Naive thymus-derived CD4-positive, alpha-beta T cell (primary cell): ENCODE results near the gene IFIT1. TPM values are rescaled to one million over a fixed set of nuclear protein-coding genes. Genes with fewer than 3 reads are reported as not detected.
A peak's percentile ranks its signal among the peaks of the same experiment; 100 is the strongest.

Source experiments
- ATAC-seq: fragments of 150-1000 bp; cut with Tn5 transposase; 2 replicates; pipeline ENCODE4 v1.10.0; 2021; ENCODE audit warnings: mild to moderate bottlenecking, moderate library complexity
- CTCF ChIA-PET: fragments of 350-600 bp; sonication (Branson Sonifier 250); formaldehyde crosslinking; loops from one replicate; lab custom pipeline; 2021; ENCODE audit warnings: antibody characterized with exemption; lab: Charles Lee
- POLR2A ChIA-PET: fragments of 350-600 bp; sonication (Branson Sonifier 250); formaldehyde crosslinking; loops from one replicate; lab custom pipeline; 2021; ENCODE audit warnings: antibody characterized with exemption, inconsistent platforms; lab: Charles Lee
- DNase-seq, 9 donors: peaks; one replicate each; pipeline versions ENCODE4 v3.0.0 to v3.0.0-alpha.2; 2020 to 2022; ENCODE audit warnings: mixed read lengths in 1 of 9
- H3K27ac ChIP-seq: one replicate; pipeline ENCODE4 v1.7.0; 2013; ENCODE audit warnings: mild to moderate bottlenecking, low read depth, low read length, moderate library complexity
- H3K27me3 ChIP-seq, 2 donors: one replicate each; pipeline ENCODE4 v1.7.0; 2013; ENCODE audit warnings: low read length in 2 of 2, mild to moderate bottlenecking in 2 of 2, moderate library complexity in 2 of 2; ENCODE audit not compliant: control insufficient read depth in 2 of 2, insufficient read depth in 2 of 2
- H3K36me3 ChIP-seq, 3 experiments: 1 replicate in 2 of 3; 2 replicates in 1 of 3; pipeline ENCODE4 v1.7.0; 2013; ENCODE audit warnings: low read length in 3 of 3, mild to moderate bottlenecking in 3 of 3, moderate library complexity in 1 of 3; ENCODE audit not compliant: insufficient read depth in 3 of 3, control insufficient read depth in 2 of 3
- H3K4me1 ChIP-seq, 2 donors: one replicate each; pipeline ENCODE4 v1.7.0; 2013; ENCODE audit warnings: low read length in 2 of 2, mild to moderate bottlenecking in 2 of 2, moderate library complexity in 1 of 2; ENCODE audit not compliant: control insufficient read depth in 2 of 2, insufficient read depth in 2 of 2
- H3K4me3 ChIP-seq: 2 replicates; pipeline ENCODE4 v1.7.0; 2013; ENCODE audit warnings: mild to moderate bottlenecking, low read length
- H3K9me3 ChIP-seq, 3 experiments: 1 replicate in 2 of 3; 2 replicates in 1 of 3; pipeline ENCODE4 v1.7.0; 2013; ENCODE audit warnings: low read length in 3 of 3; ENCODE audit not compliant: control insufficient read depth in 2 of 3
- H3K27ac Mint-ChIP-seq, 9 donors: one replicate each; pipeline ENCODE4 v1.8.0; 2020 to 2022; ENCODE audit warnings: mixed read lengths in 9 of 9, mild to moderate bottlenecking in 8 of 9, moderate library complexity in 5 of 9, inconsistent platforms in 2 of 9
- H3K27me3 Mint-ChIP-seq, 5 donors: one replicate each; pipeline ENCODE4 v1.8.0; 2021 to 2022; ENCODE audit warnings: mixed read lengths in 5 of 5, mild to moderate bottlenecking in 1 of 5
- H3K36me3 Mint-ChIP-seq, 5 donors: one replicate each; pipeline ENCODE4 v1.8.0; 2020 to 2022; ENCODE audit warnings: mixed read lengths in 5 of 5, mild to moderate bottlenecking in 3 of 5, inconsistent platforms in 1 of 5
- H3K4me1 Mint-ChIP-seq, 7 donors: one replicate each; pipeline ENCODE4 v1.8.0; 2020 to 2022; ENCODE audit warnings: mixed read lengths in 7 of 7, mild to moderate bottlenecking in 3 of 7, inconsistent platforms in 1 of 7
- H3K4me3 Mint-ChIP-seq, 10 donors: one replicate each; pipeline ENCODE4 v1.8.0; 2020 to 2022; ENCODE audit warnings: mild to moderate bottlenecking in 10 of 10, mixed read lengths in 10 of 10, moderate library complexity in 6 of 10, inconsistent platforms in 2 of 10
- H3K9me3 Mint-ChIP-seq, 11 donors: one replicate each; pipeline ENCODE4 v1.8.0; 2020 to 2022; ENCODE audit warnings: mixed read lengths in 11 of 11, mild to moderate bottlenecking in 4 of 11, inconsistent platforms in 1 of 11, moderate library complexity in 1 of 11
- intact Hi-C, 2 donors: fragments of 100-400 bp; cut with micrococcal nuclease; formaldehyde crosslinking; loops; one replicate each; pipeline ENCODE4 v1.15.1; 2023
- polyA plus RNA-seq, 2 donors: library from polyadenylated mRNA; unstranded; fragments of 300-500 nt; fragmentation: Illumina TruSeq; gene quantifications; one replicate each; pipeline ENCODE4 v1.2.3, GENCODE V29; 2021
- total RNA-seq, 6 experiments: library from RNA in 5 of 6; stranded (reverse) in 5 of 6; gene quantifications; 1 replicate in 5 of 6; 2 replicates in 1 of 6; pipeline ENCODE4 v1.2.3 and lab custom pipeline; 2021 to 2026

The IFIT1 gene
- total and polyA plus RNA-seq, 7 experiments from 2014 or later: 1.7 to 16.5 (median 6.5) TPM

DNA sequence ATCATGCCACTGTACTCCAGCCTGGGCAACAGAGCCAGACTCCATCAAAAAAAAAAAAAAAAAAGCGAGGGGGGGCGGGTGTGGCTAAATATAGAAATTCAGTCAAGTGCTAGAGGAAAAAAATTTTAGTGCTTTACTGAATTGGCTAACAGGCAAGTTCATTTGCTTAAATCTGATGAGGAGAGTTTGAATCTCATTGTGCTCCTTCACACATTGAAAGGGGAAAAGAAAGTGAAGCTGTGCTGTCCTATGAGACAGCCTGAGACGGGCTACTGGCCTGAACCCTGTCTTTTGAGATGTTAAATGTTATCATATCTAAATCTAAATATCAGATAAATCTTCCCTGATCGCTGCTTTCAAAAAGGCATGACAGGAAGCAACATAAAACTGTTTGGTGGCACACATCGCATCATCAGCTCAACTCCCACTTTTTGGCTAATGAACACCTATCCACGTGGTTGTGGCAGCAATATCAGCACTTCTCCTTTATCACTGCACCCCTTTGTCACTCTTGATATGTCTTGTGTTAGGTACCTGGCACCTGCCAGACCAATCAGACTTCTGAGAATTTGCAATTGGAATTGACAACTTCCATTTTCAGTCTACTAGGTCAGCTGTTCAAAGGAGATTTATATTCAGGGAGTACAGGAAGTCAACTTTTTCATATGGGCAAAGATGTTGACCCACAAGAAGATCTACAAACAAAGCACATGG lies 28.5 kb upstream of the IFIT1 start:
- H3K36me3 ChIP-seq: no peaks in the 10 kb centered on the region
- Mint-ChIP-seq H3K27ac (peak overlapping the region in 3 of 9 donors; percentile 0 to 9 (median 3)), H3K4me1 (peaks cover 5 to 34% (median 23%) of the 10 kb centered on the region in 7 donors), H3K36me3 (peaks cover 0 to 2% (median 0%) of the 10 kb centered on the region in 5 donors), H3K4me3 (peak overlapping the region in 2 of 10 donors; percentile 0 to 40), H3K9me3 (peaks cover 0 to 2% (median 0%) of the 10 kb centered on the region in 11 donors), H3K27me3 (peaks cover 0 to 25% (median 0%) of the 10 kb centered on the region in 5 donors)
- no peak overlapping the region for H3K27ac ChIP-seq
- no peaks in the 10 kb centered on the region for H3K9me3 ChIP-seq
- H3K4me1 ChIP-seq: peaks cover 6 to 7% of the 10 kb centered on the region in 2 donors
- H3K27me3 ChIP-seq: no peaks in the 10 kb centered on the region
- DNase-seq: peak in 1 of 9 donors; percentile 1
- intact Hi-C loops: no loop called here
- ChIA-PET POLR2A (interaction anchor here (2.1 kb wide), 1 partner anchor 28 kb away, joined by 5 read pairs; the partner anchor contains the start of gene IFIT1), CTCF (interaction anchor here (0.7 to 1.1 kb wide), 2 partner anchors 59 to 321 kb away, joined by 3 to 4 read pairs; no protein-coding TSS in a partner anchor)
- no peak overlapping the region for H3K4me3 ChIP-seq
- no peak for ATAC-seq

- ChIA-PET POLR2A (interaction anchor here (2.1 kb wide), 1 partner anchor 28 kb away, joined by 5 read pairs; the partner anchor contains the start of gene IFIT1), CTCF (interaction anchor here (0.6 to 1.1 kb wide), 3 partner anchors 8 to 769 kb away, joined by 3 to 4 read pairs (median 3); no protein-coding TSS in a partner anchor)
- peaks cover 11 to 34% (median 24%) of the 10 kb centered on the region in 7 donors for H3K4me1 Mint-ChIP-seq
- Histone ChIP-seq H3K9me3 (no peaks in the 10 kb centered on the region), H3K27ac (no peak overlapping the region), H3K4me1 (peaks cover 6 to 7% of the 10 kb centered on the region in 2 donors), H3K4me3 (no peak overlapping the region), H3K27me3 (no peaks in the 10 kb centered on the region), H3K36me3 (no peaks in the 10 kb centered on the region)
- H3K27ac Mint-ChIP-seq: peak overlapping the region in 1 of 9 donors; percentile 7
- intact Hi-C loops: no loop called here
- no peak overlapping the region for H3K4me3 Mint-ChIP-seq
- H3K9me3 Mint-ChIP-seq: peaks cover 0 to 2% (median 0%) of the 10 kb centered on the region in 11 donors
- no peak for DNase-seq
- no peak for ATAC-seq
- H3K36me3 Mint-ChIP-seq: peaks cover 0 to 2% (median 0%) of the 10 kb centered on the region in 5 donors
- peaks cover 0 to 26% (median 0%) of the 10 kb centered on the region in 5 donors for H3K27me3 Mint-ChIP-seq
Observed at GRCh38 chr10:89364531-89364930, 27.9 kb upstream of the IFIT1 start.

GRCh38 chr10:89367529-89367928 lies 24.9 kb upstream of the IFIT1 start:
- Histone ChIP-seq H3K27me3 (no peaks in the 10 kb centered on the region), H3K4me3 (no peak overlapping the region), H3K9me3 (no peaks in the 10 kb centered on the region), H3K4me1 (peaks cover 6 to 7% of the 10 kb centered on the region in 2 donors), H3K27ac (no peak overlapping the region), H3K36me3 (no peaks in the 10 kb centered on the region)
- intact Hi-C loops: loop anchor here in 1 of 2 donors (5.0 kb wide), 1 partner anchor 195 kb away; no protein-coding TSS in a partner anchor
- ChIA-PET CTCF (interaction anchor here (1.0 to 1.9 kb wide), 2 partner anchors 10 to 29 kb away, joined by 3 to 8 read pairs; no protein-coding TSS in a partner anchor), POLR2A (interaction anchor here (0.7 to 3.2 kb wide), 3 partner anchors 66 to 121 kb away, joined by 3 to 15 read pairs (median 3); partner anchors contain the start of gene IFIT2)
- peaks cover 0 to 2% (median 0%) of the 10 kb centered on the region in 11 donors for H3K9me3 Mint-ChIP-seq
- no peak overlapping the region for H3K27ac Mint-ChIP-seq
- ATAC-seq: peak; percentile 82
- H3K4me3 Mint-ChIP-seq: no peak overlapping the region
- H3K27me3 Mint-ChIP-seq: peaks cover 0 to 30% (median 0%) of the 10 kb centered on the region in 5 donors
- peaks cover 0 to 2% (median 0%) of the 10 kb centered on the region in 5 donors for H3K36me3 Mint-ChIP-seq
- peaks cover 13 to 30% (median 19%) of the 10 kb centered on the region in 7 donors for H3K4me1 Mint-ChIP-seq
- DNase-seq: no peak

DNA sequence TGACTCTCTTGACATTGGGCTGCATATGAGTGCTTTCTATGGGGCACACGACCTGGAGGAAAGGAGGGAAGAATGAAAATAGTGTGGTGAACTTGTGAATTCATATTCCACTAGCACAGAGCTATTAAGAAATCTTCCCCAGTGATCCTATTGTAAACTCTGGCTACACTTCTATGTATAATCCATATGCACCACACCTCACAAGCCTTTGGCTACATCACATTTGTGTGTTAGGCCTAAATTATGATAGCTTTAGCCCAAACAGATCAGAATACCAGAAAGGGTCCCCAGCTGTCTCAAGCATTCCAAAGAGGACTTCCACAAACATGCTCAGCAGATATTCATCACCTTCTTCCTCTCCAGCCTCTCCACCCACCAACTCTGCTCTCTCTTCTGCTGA lies 24.3 kb upstream of the IFIT1 start:
- no peak overlapping the region for H3K4me3 Mint-ChIP-seq
- Histone ChIP-seq H3K4me3 (no peak overlapping the region), H3K4me1 (peaks cover 2 to 7% of the 10 kb centered on the region in 2 donors), H3K36me3 (no peaks in the 10 kb centered on the region), H3K27me3 (no peaks in the 10 kb centered on the region), H3K27ac (no peak overlapping the region), H3K9me3 (no peaks in the 10 kb centered on the region)
- H3K9me3 Mint-ChIP-seq: peaks cover 0 to 2% (median 0%) of the 10 kb centered on the region in 11 donors
- ChIA-PET CTCF (interaction anchor here (1.0 to 2.0 kb wide), 5 partner anchors 11 to 194 kb away, joined by 3 to 8 read pairs (median 5); partner anchors contain the start of gene IFIT3), POLR2A (interaction anchor here (1.2 to 3.2 kb wide), 2 partner anchors 67 to 117 kb away, joined by 3 to 15 read pairs; partner anchors contain the start of gene IFIT2)
- intact Hi-C loops: loop anchor here in 1 of 2 donors (2.0 to 5.0 kb wide), 2 partner anchors 25 to 194 kb away; partner anchors contain the start of gene IFIT1
- H3K27me3 Mint-ChIP-seq: peaks cover 0 to 35% (median 0%) of the 10 kb centered on the region in 5 donors
- ATAC-seq (no peak), DNase-seq (no peak)
- peaks cover 0 to 2% (median 0%) of the 10 kb centered on the region in 5 donors for H3K36me3 Mint-ChIP-seq
- H3K4me1 Mint-ChIP-seq: peaks cover 8 to 24% (median 14%) of the 10 kb centered on the region in 7 donors
- no peak overlapping the region for H3K27ac Mint-ChIP-seq

GRCh38 chr10:89369156-89370105 lies 23.0 kb upstream of the IFIT1 start:
- intact Hi-C loops: loop anchor here (1.0 to 5.0 kb wide), 4 partner anchors 23 to 193 kb away; partner anchors contain the start of genes IFIT1 (in 1 of the 2) and IFIT2 (in 1 of the 2)
- H3K27ac ChIP-seq: no peak overlapping the region

More at GRCh38 chr10:89369156-89370105, 23.0 kb upstream of the IFIT1 start:
- Histone ChIP-seq H3K4me1 (peaks cover 0 to 7% of the 10 kb centered on the region in 2 donors), H3K9me3 (no peaks in the 10 kb centered on the region), H3K4me3 (no peak overlapping the region), H3K36me3 (no peaks in the 10 kb centered on the region), H3K27me3 (no peaks in the 10 kb centered on the region)
- H3K27ac Mint-ChIP-seq: no peak overlapping the region
- ChIA-PET CTCF (interaction anchor here (0.6 to 2.4 kb wide), 25 partner anchors 11 to 233 kb away, joined by 3 to 13 read pairs (median 4); partner anchors contain the start of genes IFIT1, IFIT2, IFIT3 and IFIT5), POLR2A (interaction anchor here (0.6 to 3.2 kb wide), 4 partner anchors 34 to 75 kb away, joined by 3 to 15 read pairs (median 3); partner anchors contain the start of gene IFIT2)
- H3K4me3 Mint-ChIP-seq: no peak overlapping the region
- peak; percentile 62 for ATAC-seq
- peaks cover 0 to 37% (median 0%) of the 10 kb centered on the region in 5 donors for H3K27me3 Mint-ChIP-seq
- peaks cover 0 to 2% (median 0%) of the 10 kb centered on the region in 11 donors for H3K9me3 Mint-ChIP-seq
- peaks cover 0 to 2% (median 0%) of the 10 kb centered on the region in 5 donors for H3K36me3 Mint-ChIP-seq
- H3K4me1 Mint-ChIP-seq: peaks cover 0 to 18% (median 14%) of the 10 kb centered on the region in 7 donors
- peak in 6 of 9 donors; percentile 12 to 40 (median 24) for DNase-seq
